C4-2B (cell line): Measurements from ENCODE around the gene PRPS1.

Experiments used
- CTCF ChIP-seq: fragments of 450-650 bp; conservative IDR thresholded peaks from 2 replicates; pipeline ENCODE4 v1.5.1; 2017; ENCODE audit warnings: mild to moderate bottlenecking
- ZFX ChIP-seq: fragments of 450-650 bp; IDR thresholded peaks from 2 replicates; pipeline ENCODE4 v1.6.1; 2017

GRCh38 chrX:107646735-107647134 is 18.4 kb downstream of the PRPS1 start:
- TF ChIP-seq CTCF: no peak
- no peak for TF ChIP-seq ZFX
